Endothelial cell of umbilical vein (primary cell): ENCODE results near the gene CHST11. TPM values are rescaled to one million over a fixed set of nuclear protein-coding genes. Genes with fewer than 3 reads are reported as not detected.

ENCODE experiments used
- BruUV-seq: library from RNA; stranded (reverse); fragments of 400-500 nt; replicated peaks from 2 replicates; lab custom pipeline; 2021; lab: Mats Ljungman, UMichigan
- CTCF ChIA-PET: fragments of 300-600, 350-600 bp; sonication (Branson Sonifier 250); formaldehyde crosslinking; loops from one replicate; lab custom pipeline; 2021; ENCODE audit warnings: antibody characterized with exemption, inconsistent platforms; lab: Charles Lee
- POLR2A ChIA-PET: fragments of 300-600, 350-600 bp; sonication (Branson Sonifier 250); formaldehyde crosslinking; loops from one replicate; lab custom pipeline; 2021; ENCODE audit warnings: antibody characterized with exemption, inconsistent platforms; lab: Charles Lee
- DNase-seq: peaks from one replicate; pipeline ENCODE4 v3.0.0-alpha.2; 2011; ENCODE audit warnings: low read depth, low spot score
- FAIRE-seq: peaks from 2 replicates; lab custom pipeline; 2011; peaks lifted over from hg19 to GRCh38; lab: Jason Lieb, UNC
- H2AFZ ChIP-seq: 2 replicates; pipeline ENCODE4 v1.6.0; 2012; ENCODE audit warnings: low read depth, low read length, control low read depth, inconsistent platforms
- H3K27ac ChIP-seq: 2 replicates; pipeline ENCODE4 v1.5.1; 2011; ENCODE audit warnings: low read depth, mild to moderate bottlenecking, control low read depth, low read length, moderate library complexity; ENCODE audit not compliant: insufficient read depth
- H3K27me3 ChIP-seq, 2 experiments: 2 replicates each; pipeline versions ENCODE4 v1.6.0 to v1.6.1; 2011; ENCODE audit warnings: low read length in 2 of 2, mixed read lengths in 1 of 2; ENCODE audit not compliant: control insufficient read depth in 2 of 2, insufficient read depth in 2 of 2
- H3K36me3 ChIP-seq, 2 experiments: 2 replicates in 1 of 2; 3 replicates in 1 of 2; pipeline ENCODE4 v1.5.1; 2011; ENCODE audit warnings: low read length in 2 of 2, mild to moderate bottlenecking in 1 of 2, moderate library complexity in 1 of 2; ENCODE audit not compliant: control insufficient read depth in 2 of 2, insufficient read depth in 2 of 2; ENCODE audit errors: extremely low read depth in 1 of 2
- H3K4me1 ChIP-seq: 3 replicates; pipeline ENCODE4 v1.5.1; 2011; ENCODE audit warnings: mild to moderate bottlenecking, low read length; ENCODE audit not compliant: control insufficient read depth, insufficient read depth; ENCODE audit errors: extremely low read depth
- H3K4me2 ChIP-seq: 2 replicates; pipeline ENCODE4 v1.6.1; 2011; ENCODE audit warnings: low read length, control low read depth, mixed read lengths; ENCODE audit not compliant: insufficient read depth
- H3K4me3 ChIP-seq, 3 experiments: fragments of 200-600 bp in 1 of 3; sonication (generic), shearing (Covaris generic) in 1 of 3; replicated peaks in 1 of 3; 2 replicates each; pipeline ENCODE4 v1.5.1; 2011 to 2016; ENCODE audit warnings: control low read depth in 3 of 3, low read length in 3 of 3, mild to moderate bottlenecking in 2 of 3, inconsistent platforms in 1 of 3, low read depth in 1 of 3, moderate library complexity in 1 of 3; ENCODE audit not compliant: insufficient read depth in 1 of 3
- H3K79me2 ChIP-seq: 2 replicates; pipeline ENCODE4 v1.6.0; 2012; ENCODE audit warnings: low read length, inconsistent platforms; ENCODE audit not compliant: control insufficient read depth, insufficient read depth
- H3K9ac ChIP-seq: replicated peaks from 2 replicates; pipeline ENCODE3; 2011; ENCODE audit warnings: low read length, control low read depth; ENCODE audit not compliant: insufficient read depth; ENCODE audit errors: extremely low read depth
- H3K9me1 ChIP-seq: replicated peaks from 3 replicates; pipeline ENCODE4 v1.6.0; 2011; ENCODE audit warnings: mild to moderate bottlenecking, low read length; ENCODE audit not compliant: control insufficient read depth, insufficient read depth; ENCODE audit errors: extremely low read depth
- H3K9me3 ChIP-seq: replicated peaks from 2 replicates; pipeline ENCODE4 v1.5.1; 2012; ENCODE audit warnings: low read length, inconsistent platforms; ENCODE audit not compliant: control insufficient read depth, insufficient read depth
- H4K20me1 ChIP-seq: replicated peaks from 2 replicates; pipeline ENCODE3; 2011; ENCODE audit warnings: mild to moderate bottlenecking, low read length; ENCODE audit not compliant: control insufficient read depth, insufficient read depth; ENCODE audit errors: extremely low read depth
- EZH2 ChIP-seq: IDR thresholded peaks from 2 replicates; pipeline ENCODE4 v1.6.1; 2012; ENCODE audit warnings: borderline replicate concordance, low read depth, mild to moderate bottlenecking, moderate library complexity, low read length, inconsistent platforms; ENCODE audit not compliant: severe bottlenecking
- FOS ChIP-seq: IDR thresholded peaks from 2 replicates; pipeline ENCODE4 v1.6.1; 2011; ENCODE audit warnings: mild to moderate bottlenecking, low read length, moderate library complexity, borderline replicate concordance; ENCODE audit not compliant: insufficient read depth
- GATA2 ChIP-seq: IDR thresholded peaks from 2 replicates; pipeline ENCODE4 v1.7.0; 2011; ENCODE audit warnings: low read depth, mild to moderate bottlenecking, moderate library complexity, mixed read lengths, low read length; ENCODE audit not compliant: insufficient read length, insufficient read depth
- JUN ChIP-seq: IDR thresholded peaks from 2 replicates; pipeline ENCODE4 v1.6.1; 2011; ENCODE audit warnings: borderline replicate concordance, low read depth; ENCODE audit not compliant: insufficient read length, insufficient read depth
- MYC ChIP-seq: IDR thresholded peaks from one replicate; pipeline ENCODE4 v1.6.1; 2011; ENCODE audit warnings: mild to moderate bottlenecking, low read depth, low read length
- POLR2A ChIP-seq: IDR thresholded peaks from 2 replicates; pipeline ENCODE4 v1.6.1; 2012; ENCODE audit warnings: low read depth, mild to moderate bottlenecking, control low read depth, low read length
- POLR2AphosphoS5 ChIP-seq: IDR thresholded peaks from 2 replicates; pipeline ENCODE4 v1.6.1; 2012; ENCODE audit warnings: low read depth, mild to moderate bottlenecking, control low read depth, low read length, moderate library complexity; ENCODE audit not compliant: insufficient read depth
- dilution Hi-C: fragments of 300-500 bp; cut with MboI; formaldehyde crosslinking; loops from one replicate; pipeline ENCODE4 v1.15.0; 2019; ENCODE audit warnings: low sequenced_read_pairs; ENCODE audit not compliant: extremely low pct_ligation_motif_present
- intact Hi-C: fragments of 100-400 bp; cut with micrococcal nuclease; formaldehyde crosslinking; loops from one replicate; pipeline ENCODE4 v1.10.0; 2022
- polyA plus RNA-seq, 4 experiments: library from polyadenylated mRNA; depleted of rRNA in 3 of 4; stranded (reverse) in 3 of 4; unstranded in 1 of 4; fragments of >200 nt; gene quantifications; 2 replicates each; pipeline versions ENCODE4 v1.2.1 to v1.2.3, GENCODE V29; 2011 to 2012; ENCODE audit warnings: missing spikeins in 1 of 4
- total RNA-seq: library from RNA; stranded (reverse); gene quantifications from 2 replicates; pipeline ENCODE4 v1.2.3, GENCODE V29; 2021
- TF ChIP-seq, protein P1 (sequence below), 2 donors: IDR thresholded peaks; 1 replicate in 1 of 2; 2 replicates in 1 of 2; pipeline ENCODE4 v1.5.1; 2011; ENCODE audit warnings: low read length in 2 of 2, mild to moderate bottlenecking in 2 of 2, moderate library complexity in 2 of 2, control low read depth in 1 of 2, inconsistent platforms in 1 of 2, low read depth in 1 of 2; ENCODE audit not compliant: insufficient read depth in 1 of 2; ENCODE audit errors: extremely low read depth in 1 of 2
- TF ChIP-seq, protein P2 (sequence below): IDR thresholded peaks from 2 replicates; pipeline ENCODE4 v1.6.1; 2011; ENCODE audit not compliant: insufficient read depth, insufficient read length

The CHST11 gene
- total and polyA plus RNA-seq, 2 donors (not counting 3 experiments of a cell fraction or from before 2014, with no cell fraction given): 19.7 to 20.9 TPM

DNA sequence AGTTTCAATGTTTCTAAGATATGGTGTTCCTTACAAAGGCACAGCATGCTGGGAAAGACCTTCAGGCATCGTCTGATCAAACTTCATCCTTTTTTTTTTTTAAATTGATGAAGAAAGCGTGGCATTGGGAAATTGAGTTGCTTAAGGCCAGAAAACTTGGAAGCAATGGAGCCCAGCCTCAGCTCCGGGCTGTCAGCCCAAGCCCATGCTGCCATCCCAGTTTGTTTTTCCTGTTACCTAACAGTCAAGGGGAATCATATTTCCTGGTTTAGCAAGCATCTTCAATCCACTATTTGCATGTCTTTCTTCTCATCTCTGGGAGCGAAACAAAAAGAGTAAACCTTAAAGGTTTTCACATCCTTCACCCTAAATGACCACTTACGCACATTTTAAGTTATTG, 200.2 kb downstream of the CHST11 start:
- DNase-seq (no peak), FAIRE-seq (no peak)
- Histone ChIP-seq H3K27me3 (no peaks in the 10 kb centered on the region), H3K9ac (no peak overlapping the region), H3K4me3 (no peak overlapping the region), H3K4me2 (no peak overlapping the region), H3K9me1 (no peaks in the 10 kb centered on the region), H3K27ac (no peak overlapping the region), H3K9me3 (no peaks in the 10 kb centered on the region), H3K79me2 (no peaks in the 10 kb centered on the region), H2AFZ (no peak overlapping the region), H3K36me3 (no peaks in the 10 kb centered on the region), H4K20me1 (no peaks in the 10 kb centered on the region), H3K4me1 (no peaks in the 10 kb centered on the region)
- dilution Hi-C loops: no loop called here
- intact Hi-C loops: no loop called here
- ChIA-PET POLR2A (no interaction called here), CTCF (interaction anchor here (1.3 kb wide), 1 partner anchor 275 kb away, joined by 3 read pairs; no protein-coding TSS in a partner anchor)
- BruUV-seq: no TSS peak
- TF ChIP-seq POLR2A (no peak), JUN (no peak), EZH2 (no peak), FOS (no peak), GATA2 (no peak), MYC (no peak), POLR2AphosphoS5 (no peak)
- TF ChIP-seq, protein P1, sequence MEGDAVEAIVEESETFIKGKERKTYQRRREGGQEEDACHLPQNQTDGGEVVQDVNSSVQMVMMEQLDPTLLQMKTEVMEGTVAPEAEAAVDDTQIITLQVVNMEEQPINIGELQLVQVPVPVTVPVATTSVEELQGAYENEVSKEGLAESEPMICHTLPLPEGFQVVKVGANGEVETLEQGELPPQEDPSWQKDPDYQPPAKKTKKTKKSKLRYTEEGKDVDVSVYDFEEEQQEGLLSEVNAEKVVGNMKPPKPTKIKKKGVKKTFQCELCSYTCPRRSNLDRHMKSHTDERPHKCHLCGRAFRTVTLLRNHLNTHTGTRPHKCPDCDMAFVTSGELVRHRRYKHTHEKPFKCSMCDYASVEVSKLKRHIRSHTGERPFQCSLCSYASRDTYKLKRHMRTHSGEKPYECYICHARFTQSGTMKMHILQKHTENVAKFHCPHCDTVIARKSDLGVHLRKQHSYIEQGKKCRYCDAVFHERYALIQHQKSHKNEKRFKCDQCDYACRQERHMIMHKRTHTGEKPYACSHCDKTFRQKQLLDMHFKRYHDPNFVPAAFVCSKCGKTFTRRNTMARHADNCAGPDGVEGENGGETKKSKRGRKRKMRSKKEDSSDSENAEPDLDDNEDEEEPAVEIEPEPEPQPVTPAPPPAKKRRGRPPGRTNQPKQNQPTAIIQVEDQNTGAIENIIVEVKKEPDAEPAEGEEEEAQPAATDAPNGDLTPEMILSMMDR (IDR thresholded peaks at IDR 0.05; ENCODE audit: extremely low read depth in 1 of 2, insufficient read depth in 1 of 2, low read depth in 1 of 2, low read length in 2 of 2): no peak
- TF ChIP-seq, protein P2, sequence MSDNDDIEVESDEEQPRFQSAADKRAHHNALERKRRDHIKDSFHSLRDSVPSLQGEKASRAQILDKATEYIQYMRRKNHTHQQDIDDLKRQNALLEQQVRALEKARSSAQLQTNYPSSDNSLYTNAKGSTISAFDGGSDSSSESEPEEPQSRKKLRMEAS: no peak
